HepG2 (cell line): ENCODE results near the gene EPHA6. TPM values are rescaled to one million over a fixed set of nuclear protein-coding genes. Genes with fewer than 3 reads are reported as not detected.

Experiments
- ATAC-seq: fragments of 200-7000 bp; cut with Tn5 transposase; 3 replicates; pipeline ENCODE4 v1.9.1; 2020; ENCODE audit warnings: mild to moderate bottlenecking, moderate library complexity
- BruUV-seq: library from RNA; stranded (reverse); fragments of 400-500 nt; replicated peaks from 2 replicates; lab custom pipeline; 2021; lab: Mats Ljungman, UMichigan
- CTCF ChIA-PET: fragments of 300-600 bp; formaldehyde crosslinking; extraction: SDS; loops from one replicate; lab custom pipeline; 2021; ENCODE audit warnings: low total read pairs, inconsistent platforms, low intra/inter-chr PET ratio; lab: Yijun Ruan, JAX
- POLR2A ChIA-PET: fragments of 350-600 bp; sonication (Branson Sonifier 250); formaldehyde crosslinking; loops from one replicate; lab custom pipeline; 2020; ENCODE audit warnings: antibody characterized with exemption, inconsistent platforms; lab: Yijun Ruan, JAX
- DNase-seq: peaks from one replicate; pipeline ENCODE4 v3.0.0-alpha.2; 2015; ENCODE audit warnings: low spot score
- FAIRE-seq: peaks from 3 replicates; lab custom pipeline; 2011; peaks lifted over from hg19 to GRCh38; lab: Jason Lieb, UNC
- H2AFZ ChIP-seq: one replicate; pipeline ENCODE4 v1.6.1; 2011; ENCODE audit warnings: low read length, inconsistent platforms
- H3K27ac ChIP-seq: fragments of 300-600 bp; 3 replicates; pipeline ENCODE4 v1.8.0; 2011; ENCODE audit warnings: mixed run types, mild to moderate bottlenecking, mixed read lengths, low read length, inconsistent platforms; ENCODE audit not compliant: insufficient read depth; ENCODE audit errors: extremely low read length
- H3K27me3 ChIP-seq, 2 experiments: fragments of 200-600 bp in 1 of 2; 2 replicates in 1 of 2; 3 replicates in 1 of 2; pipeline versions ENCODE4 v1.6.0 to v1.8.0; 2011; ENCODE audit warnings: low read length in 2 of 2, mild to moderate bottlenecking in 2 of 2, moderate library complexity in 2 of 2, inconsistent platforms in 1 of 2; ENCODE audit not compliant: insufficient read depth in 2 of 2, control insufficient read depth in 1 of 2
- H3K36me3 ChIP-seq, 2 experiments: fragments of 200-600 bp in 1 of 2; replicated peaks in 1 of 2; 2 replicates in 1 of 2; 3 replicates in 1 of 2; pipeline versions ENCODE4 v1.5.1 to v1.8.0; 2011; ENCODE audit warnings: low read length in 2 of 2, inconsistent platforms in 1 of 2; ENCODE audit not compliant: insufficient read depth in 2 of 2, control insufficient read depth in 1 of 2
- H3K4me1 ChIP-seq: 2 replicates; pipeline ENCODE4 v1.5.1; 2012; ENCODE audit warnings: low read length, inconsistent platforms; ENCODE audit not compliant: insufficient read depth
- H3K4me2 ChIP-seq: 2 replicates; pipeline ENCODE4 v1.6.0; 2011; ENCODE audit warnings: low read depth, low read length, inconsistent platforms
- H3K4me3 ChIP-seq, 3 experiments: fragments of 200-600 bp in 1 of 3; sonication (generic), shearing (Covaris generic) in 1 of 3; replicated peaks in 1 of 3; 2 replicates each; pipeline ENCODE4 v1.5.1; 2011 to 2016; ENCODE audit warnings: low read length in 3 of 3, inconsistent platforms in 2 of 3, low read depth in 2 of 3, mild to moderate bottlenecking in 2 of 3, control low read depth in 1 of 3, mixed read lengths in 1 of 3; ENCODE audit not compliant: insufficient read depth in 1 of 3
- H3K79me2 ChIP-seq: one replicate; pipeline ENCODE4 v1.6.1; 2011; ENCODE audit warnings: low read length, inconsistent platforms; ENCODE audit not compliant: insufficient read depth
- H3K9ac ChIP-seq: 2 replicates; pipeline ENCODE4 v1.6.0; 2011; ENCODE audit warnings: mild to moderate bottlenecking, low read depth, low read length, inconsistent platforms; ENCODE audit not compliant: insufficient read depth
- H3K9me3 ChIP-seq: 2 replicates; pipeline ENCODE4 v1.5.1; 2012; ENCODE audit warnings: mild to moderate bottlenecking, low read length
- H4K20me1 ChIP-seq: 2 replicates; pipeline ENCODE4 v1.6.0; 2011; ENCODE audit warnings: inconsistent platforms, mild to moderate bottlenecking, low read length, moderate library complexity; ENCODE audit not compliant: insufficient read depth
- ATRX ChIP-seq: sonication (generic); formaldehyde crosslinking; IDR thresholded peaks from 2 replicates; pipeline ENCODE4 v1.4.0; 2020; ENCODE audit warnings: missing genetic modification reagents, borderline replicate concordance
- BRD4 ChIP-seq: sonication (generic); formaldehyde crosslinking; IDR thresholded peaks from 2 replicates; pipeline ENCODE4 v1.4.0; 2020; ENCODE audit warnings: missing genetic modification reagents
- JUN ChIP-seq: sonication (generic); formaldehyde crosslinking; IDR thresholded peaks from 2 replicates; pipeline ENCODE4 v1.4.0; 2020; ENCODE audit warnings: mild to moderate bottlenecking, missing genetic modification reagents
- KLF15 ChIP-seq: sonication (generic); formaldehyde crosslinking; IDR thresholded peaks from 2 replicates; pipeline ENCODE4 v1.8.1; 2023; ENCODE audit warnings: borderline replicate concordance, mild to moderate bottlenecking, inconsistent platforms, missing genetic modification reagents, mixed read lengths
- NAIF1 ChIP-seq: sonication (generic); formaldehyde crosslinking; IDR thresholded peaks from 2 replicates; pipeline ENCODE4 v1.5.0; 2020; ENCODE audit warnings: mild to moderate bottlenecking, missing genetic modification reagents, borderline replicate concordance
- NCOR1 ChIP-seq: fragments of 200-600 bp; sonication (generic); IDR thresholded peaks from 2 replicates; pipeline ENCODE4 v1.7.0; 2017; ENCODE audit warnings: antibody characterized with exemption, low read length, borderline replicate concordance
- SRSF1 ChIP-seq: fragments of 200-400 bp; formaldehyde crosslinking; optimal IDR thresholded peaks from 2 replicates; pipeline ENCODE3; 2017; ENCODE audit warnings: mild to moderate bottlenecking, low read depth, low read length, moderate library complexity
- WIZ ChIP-seq: sonication (generic); formaldehyde crosslinking; IDR thresholded peaks from 2 replicates; pipeline ENCODE4 v1.5.1; 2020; ENCODE audit warnings: mild to moderate bottlenecking, missing genetic modification reagents
- ZNF598 ChIP-seq: sonication (generic); formaldehyde crosslinking; IDR thresholded peaks from 2 replicates; pipeline ENCODE4 v1.5.1; 2020; ENCODE audit warnings: mild to moderate bottlenecking, missing genetic modification reagents, borderline replicate concordance
- ZSCAN9 ChIP-seq: IDR thresholded peaks from 2 replicates; pipeline ENCODE4 v1.6.1; 2016; ENCODE audit warnings: borderline replicate concordance
- WGBS: methylation state at CpG from one replicate; pipeline ENCODE4 v1.1.6; 2017; ENCODE audit warnings: low lambda C conversion rate; 5-methylcytosine and 5-hydroxymethylcytosine counted together
- in situ Hi-C: cut with HindIII; loops from 2 replicates; pipeline ENCODE4 v1.10.0; 2017; ENCODE audit warnings: low pct_unique_long_range_greater_than_20kb; ENCODE audit not compliant: extremely low pct_ligation_motif_present
- intact Hi-C: fragments of 100-400 bp; cut with micrococcal nuclease; formaldehyde crosslinking; loops from one replicate; pipeline ENCODE4 v1.10.0; 2022; ENCODE audit not compliant: unreplicated experiment
- polyA plus RNA-seq, 8 experiments: library from polyadenylated mRNA; depleted of rRNA in 3 of 8; stranded (reverse) in 7 of 8; unstranded in 1 of 8; fragments of >200 nt; fragmentation: Illumina TruSeq in 4 of 8; extraction: Trizol in 4 of 8; gene quantifications; 2 replicates each; pipeline versions ENCODE4 v1.2.1 to v1.2.3, GENCODE V29; 2011 to 2016; ENCODE audit warnings: low read depth in 4 of 8, missing spikeins in 1 of 8, mixed read lengths in 1 of 8; ENCODE audit not compliant: insufficient read depth in 1 of 8
- total RNA-seq, 5 experiments: library from RNA; depleted of rRNA; stranded (reverse); fragments of >200 nt; fragmentation: Illumina TruSeq; extraction: Trizol; gene quantifications; 2 replicates each; pipeline ENCODE4 v1.2.3, GENCODE V29; 2016; ENCODE audit warnings: low read depth in 1 of 5
- TF ChIP-seq, protein P1 (sequence below): sonication (generic); formaldehyde crosslinking; IDR thresholded peaks from 2 replicates; pipeline ENCODE4 v1.4.0; 2020; ENCODE audit warnings: mild to moderate bottlenecking, missing genetic modification reagents
- TF ChIP-seq, protein P2 (sequence below): sonication (generic); formaldehyde crosslinking; IDR thresholded peaks from 2 replicates; pipeline ENCODE4 v1.4.0; 2020; ENCODE audit warnings: missing genetic modification reagents
- TF ChIP-seq, protein P3 (sequence below): sonication (generic); formaldehyde crosslinking; IDR thresholded peaks from 2 replicates; pipeline ENCODE4 v1.5.1; 2020; ENCODE audit warnings: missing genetic modification reagents, mild to moderate bottlenecking, borderline replicate concordance
- TF ChIP-seq, protein P4 (sequence below): sonication (generic); formaldehyde crosslinking; IDR thresholded peaks from 2 replicates; pipeline ENCODE4 v1.4.0; 2020; ENCODE audit warnings: mild to moderate bottlenecking, missing genetic modification reagents

EPHA6 gene
- total and polyA plus RNA-seq, 2 of the 13 experiments (the other 11 are each of a cell fraction or from before 2014, with no cell fraction given): not detected

DNA sequence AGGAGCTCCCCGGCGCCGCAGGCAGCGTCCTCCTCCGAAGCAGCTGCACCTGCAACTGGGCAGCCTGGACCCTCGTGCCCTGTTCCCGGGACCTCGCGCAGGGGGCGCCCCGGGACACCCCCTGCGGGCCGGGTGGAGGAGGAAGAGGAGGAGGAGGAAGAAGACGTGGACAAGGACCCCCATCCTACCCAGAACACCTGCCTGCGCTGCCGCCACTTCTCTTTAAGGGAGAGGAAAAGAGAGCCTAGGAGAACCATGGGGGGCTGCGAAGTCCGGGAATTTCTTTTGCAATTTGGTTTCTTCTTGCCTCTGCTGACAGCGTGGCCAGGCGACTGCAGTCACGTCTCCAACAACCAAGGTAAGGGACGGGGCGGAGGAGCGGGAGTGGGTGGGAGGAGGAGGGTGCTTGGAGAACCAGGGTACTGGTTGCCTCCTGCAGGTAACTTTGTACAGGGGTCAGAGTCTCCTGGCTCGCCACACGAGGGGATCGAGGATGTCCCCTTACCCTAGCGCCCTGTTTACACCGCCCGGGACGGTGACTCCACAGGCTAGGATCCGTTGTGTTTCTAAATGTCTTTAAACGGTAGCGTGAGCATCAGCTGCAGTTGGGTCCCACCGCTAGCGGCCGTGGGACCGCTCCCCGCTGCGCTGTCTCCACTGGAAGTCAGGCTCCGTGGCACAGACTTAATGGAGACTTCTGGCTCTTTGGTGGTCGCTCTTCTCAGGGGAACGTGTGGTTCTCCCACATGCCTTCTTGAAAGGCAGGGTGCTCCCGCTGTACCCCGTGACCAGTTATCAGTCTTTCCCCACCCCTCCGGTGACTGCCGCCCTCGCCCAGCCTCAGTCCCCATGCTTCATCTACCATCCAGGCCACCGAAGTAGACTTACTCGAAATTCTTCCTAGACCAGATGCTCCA, 515 bp downstream of the EPHA6 start:
- Histone ChIP-seq H3K4me1 (peaks cover 15% of the 10 kb centered on the region), H3K9me3 (no peaks in the 10 kb centered on the region), H3K79me2 (no peaks in the 10 kb centered on the region), H3K27me3 (peaks cover 2 to 23% of the 10 kb centered on the region in 2 experiments; a peak in 3 of 5 replicates), H3K4me2 (no peak overlapping the region), H3K4me3 (no peak overlapping the region; a peak in 1 of 6 replicates), H3K27ac (no peak overlapping the region), H3K9ac (no peak overlapping the region), H2AFZ (no peak overlapping the region), H3K36me3 (no peaks in the 10 kb centered on the region), H4K20me1 (no peaks in the 10 kb centered on the region)
- ATAC-seq (no peak), DNase-seq (no peak), FAIRE-seq (no peak)
- BruUV-seq: no TSS peak
- ChIA-PET CTCF (no interaction called here), POLR2A (no interaction called here)
- intact Hi-C loops: loop anchor here (5.0 kb wide), 1 partner anchor 483 kb away; no protein-coding TSS in a partner anchor
- in situ Hi-C loops: no loop called here
- WGBS: 10% methylated on average over 16 of the region's 50 CpGs
- TF ChIP-seq JUN (no peak), BRD4 (CRISPR knock-in tag) (no peak), NCOR1 (no peak), ZNF598 (CRISPR knock-in tag) (no peak), NAIF1 (CRISPR knock-in tag) (no peak), ATRX (CRISPR knock-in tag) (no peak), WIZ (CRISPR knock-in tag) (no peak), KLF15 (CRISPR knock-in tag) (no peak), SRSF1 (no peak), ZSCAN9 (no peak)
- TF ChIP-seq, protein P1, sequence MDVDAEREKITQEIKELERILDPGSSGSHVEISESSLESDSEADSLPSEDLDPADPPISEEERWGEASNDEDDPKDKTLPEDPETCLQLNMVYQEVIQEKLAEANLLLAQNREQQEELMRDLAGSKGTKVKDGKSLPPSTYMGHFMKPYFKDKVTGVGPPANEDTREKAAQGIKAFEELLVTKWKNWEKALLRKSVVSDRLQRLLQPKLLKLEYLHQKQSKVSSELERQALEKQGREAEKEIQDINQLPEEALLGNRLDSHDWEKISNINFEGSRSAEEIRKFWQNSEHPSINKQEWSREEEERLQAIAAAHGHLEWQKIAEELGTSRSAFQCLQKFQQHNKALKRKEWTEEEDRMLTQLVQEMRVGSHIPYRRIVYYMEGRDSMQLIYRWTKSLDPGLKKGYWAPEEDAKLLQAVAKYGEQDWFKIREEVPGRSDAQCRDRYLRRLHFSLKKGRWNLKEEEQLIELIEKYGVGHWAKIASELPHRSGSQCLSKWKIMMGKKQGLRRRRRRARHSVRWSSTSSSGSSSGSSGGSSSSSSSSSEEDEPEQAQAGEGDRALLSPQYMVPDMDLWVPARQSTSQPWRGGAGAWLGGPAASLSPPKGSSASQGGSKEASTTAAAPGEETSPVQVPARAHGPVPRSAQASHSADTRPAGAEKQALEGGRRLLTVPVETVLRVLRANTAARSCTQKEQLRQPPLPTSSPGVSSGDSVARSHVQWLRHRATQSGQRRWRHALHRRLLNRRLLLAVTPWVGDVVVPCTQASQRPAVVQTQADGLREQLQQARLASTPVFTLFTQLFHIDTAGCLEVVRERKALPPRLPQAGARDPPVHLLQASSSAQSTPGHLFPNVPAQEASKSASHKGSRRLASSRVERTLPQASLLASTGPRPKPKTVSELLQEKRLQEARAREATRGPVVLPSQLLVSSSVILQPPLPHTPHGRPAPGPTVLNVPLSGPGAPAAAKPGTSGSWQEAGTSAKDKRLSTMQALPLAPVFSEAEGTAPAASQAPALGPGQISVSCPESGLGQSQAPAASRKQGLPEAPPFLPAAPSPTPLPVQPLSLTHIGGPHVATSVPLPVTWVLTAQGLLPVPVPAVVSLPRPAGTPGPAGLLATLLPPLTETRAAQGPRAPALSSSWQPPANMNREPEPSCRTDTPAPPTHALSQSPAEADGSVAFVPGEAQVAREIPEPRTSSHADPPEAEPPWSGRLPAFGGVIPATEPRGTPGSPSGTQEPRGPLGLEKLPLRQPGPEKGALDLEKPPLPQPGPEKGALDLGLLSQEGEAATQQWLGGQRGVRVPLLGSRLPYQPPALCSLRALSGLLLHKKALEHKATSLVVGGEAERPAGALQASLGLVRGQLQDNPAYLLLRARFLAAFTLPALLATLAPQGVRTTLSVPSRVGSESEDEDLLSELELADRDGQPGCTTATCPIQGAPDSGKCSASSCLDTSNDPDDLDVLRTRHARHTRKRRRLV (CRISPR knock-in tag): no peak
- TF ChIP-seq, protein P2, sequence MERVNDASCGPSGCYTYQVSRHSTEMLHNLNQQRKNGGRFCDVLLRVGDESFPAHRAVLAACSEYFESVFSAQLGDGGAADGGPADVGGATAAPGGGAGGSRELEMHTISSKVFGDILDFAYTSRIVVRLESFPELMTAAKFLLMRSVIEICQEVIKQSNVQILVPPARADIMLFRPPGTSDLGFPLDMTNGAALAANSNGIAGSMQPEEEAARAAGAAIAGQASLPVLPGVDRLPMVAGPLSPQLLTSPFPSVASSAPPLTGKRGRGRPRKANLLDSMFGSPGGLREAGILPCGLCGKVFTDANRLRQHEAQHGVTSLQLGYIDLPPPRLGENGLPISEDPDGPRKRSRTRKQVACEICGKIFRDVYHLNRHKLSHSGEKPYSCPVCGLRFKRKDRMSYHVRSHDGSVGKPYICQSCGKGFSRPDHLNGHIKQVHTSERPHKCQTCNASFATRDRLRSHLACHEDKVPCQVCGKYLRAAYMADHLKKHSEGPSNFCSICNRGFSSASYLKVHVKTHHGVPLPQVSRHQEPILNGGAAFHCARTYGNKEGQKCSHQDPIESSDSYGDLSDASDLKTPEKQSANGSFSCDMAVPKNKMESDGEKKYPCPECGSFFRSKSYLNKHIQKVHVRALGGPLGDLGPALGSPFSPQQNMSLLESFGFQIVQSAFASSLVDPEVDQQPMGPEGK (CRISPR knock-in tag): no peak
- TF ChIP-seq, protein P3, sequence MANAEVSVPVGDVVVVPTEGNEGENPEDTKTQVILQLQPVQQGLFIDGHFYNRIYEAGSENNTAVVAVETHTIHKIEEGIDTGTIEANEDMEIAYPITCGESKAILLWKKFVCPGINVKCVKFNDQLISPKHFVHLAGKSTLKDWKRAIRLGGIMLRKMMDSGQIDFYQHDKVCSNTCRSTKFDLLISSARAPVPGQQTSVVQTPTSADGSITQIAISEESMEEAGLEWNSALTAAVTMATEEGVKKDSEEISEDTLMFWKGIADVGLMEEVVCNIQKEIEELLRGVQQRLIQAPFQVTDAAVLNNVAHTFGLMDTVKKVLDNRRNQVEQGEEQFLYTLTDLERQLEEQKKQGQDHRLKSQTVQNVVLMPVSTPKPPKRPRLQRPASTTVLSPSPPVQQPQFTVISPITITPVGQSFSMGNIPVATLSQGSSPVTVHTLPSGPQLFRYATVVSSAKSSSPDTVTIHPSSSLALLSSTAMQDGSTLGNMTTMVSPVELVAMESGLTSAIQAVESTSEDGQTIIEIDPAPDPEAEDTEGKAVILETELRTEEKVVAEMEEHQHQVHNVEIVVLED (CRISPR knock-in tag): no peak
- TF ChIP-seq, protein P4, sequence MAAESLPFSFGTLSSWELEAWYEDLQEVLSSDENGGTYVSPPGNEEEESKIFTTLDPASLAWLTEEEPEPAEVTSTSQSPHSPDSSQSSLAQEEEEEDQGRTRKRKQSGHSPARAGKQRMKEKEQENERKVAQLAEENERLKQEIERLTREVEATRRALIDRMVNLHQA (CRISPR knock-in tag): no peak
